Daoy (cell line): Measurements from ENCODE around the gene TSPYL1. TPM values are rescaled to one million over a fixed set of nuclear protein-coding genes. Genes with fewer than 3 reads are reported as not detected.

Experiments
- DNase-seq: peaks from one replicate; pipeline ENCODE4 v3.0.0-alpha.2; 2015; ENCODE audit warnings: low read depth
- total RNA-seq: library from RNA; depleted of rRNA; stranded (reverse); fragments of >200 nt; shearing (Covaris generic); gene quantifications from 2 replicates; pipeline ENCODE4 v1.2.3, GENCODE V29; 2014; rRNA removed

The TSPYL1 gene
- total RNA-seq, 1 experiment from 2014 or later = 41.2 TPM

DNA sequence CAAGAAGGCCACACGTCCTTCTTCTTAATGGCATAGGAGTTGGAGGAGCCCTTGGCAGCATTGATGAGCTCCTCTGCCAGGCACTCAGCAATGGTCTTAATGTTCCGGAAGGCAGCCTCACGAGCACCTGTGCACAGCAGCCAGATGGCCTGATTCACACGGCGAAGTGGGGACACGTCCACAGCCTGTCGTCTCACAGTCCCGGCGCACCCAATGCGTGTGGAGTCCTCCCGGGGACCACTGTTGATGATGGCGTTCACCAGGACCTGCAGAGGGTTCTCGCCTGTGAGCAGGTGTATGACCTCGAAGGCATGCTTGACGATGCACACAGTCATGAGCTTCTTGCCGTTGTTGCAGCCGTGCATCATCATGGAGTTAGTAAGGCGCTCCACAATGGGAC is 21.2 kb downstream of the TSPYL1 start:
- DNase-seq = no peak

DNA sequence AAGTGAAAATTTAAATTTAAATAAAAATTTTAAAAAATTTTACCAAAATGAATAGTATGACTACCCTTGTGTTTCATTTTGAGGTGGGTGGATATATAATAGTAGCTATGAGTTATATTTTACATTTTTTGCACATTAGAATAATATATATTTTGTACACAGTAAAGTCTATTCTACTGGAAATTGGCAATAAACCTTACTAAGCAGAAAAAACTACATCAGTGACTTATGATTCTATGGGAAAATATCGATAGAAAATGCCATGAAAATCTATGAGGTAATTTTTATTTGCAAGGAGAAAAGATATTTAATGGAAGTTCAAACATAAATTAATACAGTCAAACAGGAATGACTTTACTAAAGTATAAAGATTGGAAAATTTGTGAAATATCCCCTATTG is 23.0 kb downstream of the TSPYL1 start:
- no peak for DNase-seq

DNA sequence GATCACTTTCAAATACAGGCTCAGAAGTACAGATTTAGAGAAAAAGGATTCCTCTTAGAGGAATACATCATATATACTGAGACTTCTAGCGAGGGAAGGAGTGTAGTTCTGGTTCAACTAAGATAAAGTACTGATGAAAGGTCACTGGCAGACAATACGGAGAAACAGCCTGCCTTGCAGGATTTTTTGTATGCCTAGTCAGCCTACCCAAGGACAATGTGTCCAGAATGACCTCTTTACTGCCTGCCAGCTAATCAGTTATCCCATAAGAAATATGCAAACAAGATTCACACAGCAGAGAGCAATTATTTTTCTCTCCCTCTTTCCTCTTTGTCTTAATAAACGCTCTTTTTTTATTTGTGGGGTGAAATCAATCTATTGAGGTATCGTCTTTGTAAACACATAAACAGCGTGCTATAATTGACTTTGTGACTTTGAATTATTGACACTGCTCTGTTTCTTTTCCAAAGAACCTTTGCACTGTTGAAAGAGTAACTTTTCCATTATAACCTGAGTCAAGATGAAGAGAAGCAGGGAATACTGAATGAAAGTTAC is 24.4 kb downstream of the TSPYL1 start:
- DNase-seq = no peak

DNA sequence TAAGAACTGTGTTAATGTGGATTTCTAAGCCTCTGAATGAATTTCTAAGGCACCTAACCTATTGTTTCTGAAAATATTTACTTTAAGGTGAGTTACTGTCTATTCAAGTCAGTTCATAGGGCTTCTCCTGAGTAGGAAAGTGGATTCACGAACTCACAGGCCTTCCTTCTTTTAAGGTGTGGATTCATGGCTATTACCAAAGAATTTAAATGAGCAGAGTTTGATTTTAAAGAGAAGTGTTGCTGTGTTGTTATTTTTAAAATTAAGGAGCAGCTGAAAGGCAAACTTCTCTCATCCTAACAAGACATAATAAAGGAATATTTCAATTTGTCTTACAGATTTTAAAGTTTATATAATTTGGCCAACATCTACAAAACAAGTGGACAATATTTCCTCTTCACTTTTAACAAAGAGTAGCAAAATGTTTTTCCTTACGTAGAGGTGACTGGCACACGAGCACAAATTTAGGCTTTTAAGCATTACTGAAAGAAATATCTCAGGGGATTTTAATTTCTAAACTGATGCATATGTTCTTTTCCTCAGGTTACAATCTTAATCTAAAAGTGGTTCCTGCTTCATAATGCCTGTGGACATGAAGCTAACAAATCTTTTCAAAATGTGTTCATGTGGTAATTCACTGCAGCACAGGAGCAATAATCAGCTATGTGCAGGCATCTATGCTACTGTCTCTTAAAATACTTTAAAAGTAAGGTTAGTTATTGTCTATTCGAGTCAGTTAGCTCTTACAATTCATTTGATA is 25.3 kb downstream of the TSPYL1 start:
- no peak for DNase-seq

DNA sequence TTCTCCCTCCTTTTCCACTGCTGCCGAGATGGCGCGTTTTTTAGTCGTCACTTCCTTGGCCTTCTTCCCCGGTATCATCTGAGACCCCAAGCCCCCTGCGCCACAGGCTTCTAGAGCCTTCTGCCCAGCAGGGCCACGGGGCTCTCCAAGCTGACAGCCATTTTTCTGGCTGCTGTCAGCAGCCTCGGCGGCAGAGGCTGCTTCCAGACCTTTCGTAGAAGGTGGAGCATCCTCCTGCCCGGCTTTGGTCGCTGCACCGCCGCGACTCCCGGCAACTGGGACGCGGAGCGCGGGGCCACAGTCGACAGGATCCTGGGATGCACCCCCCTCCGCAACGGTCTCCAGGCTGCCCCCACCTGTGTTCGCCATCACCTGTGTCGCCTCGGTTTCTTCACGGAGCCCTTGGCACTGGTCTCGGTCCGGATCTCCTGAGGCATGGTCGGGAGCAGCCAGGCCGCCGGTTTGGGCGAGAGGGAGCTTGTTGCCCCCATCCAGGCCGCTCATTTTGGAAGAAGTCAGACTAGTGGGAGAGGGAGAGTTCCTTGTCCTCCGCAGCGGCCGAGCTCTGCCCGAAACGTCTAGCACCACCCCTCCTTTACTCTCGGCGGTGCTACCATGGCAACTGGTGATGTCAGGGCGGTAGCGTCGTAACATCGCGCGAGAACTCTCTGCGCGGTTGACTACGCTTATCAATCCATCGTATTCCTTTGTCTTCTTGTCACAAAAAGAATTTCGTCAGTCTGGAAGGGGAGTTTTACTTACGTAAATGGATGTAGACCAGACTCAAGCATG is 26.0 kb downstream of the TSPYL1 start, which contains the start of gene TSPYL4:
TSS of gene TSPYL4 (minus strand) at position 571 of the 792 bp plus-strand sequence. CDS start at position 504, 67 bp downstream.
- DNase-seq = peak; percentile 97

DNA sequence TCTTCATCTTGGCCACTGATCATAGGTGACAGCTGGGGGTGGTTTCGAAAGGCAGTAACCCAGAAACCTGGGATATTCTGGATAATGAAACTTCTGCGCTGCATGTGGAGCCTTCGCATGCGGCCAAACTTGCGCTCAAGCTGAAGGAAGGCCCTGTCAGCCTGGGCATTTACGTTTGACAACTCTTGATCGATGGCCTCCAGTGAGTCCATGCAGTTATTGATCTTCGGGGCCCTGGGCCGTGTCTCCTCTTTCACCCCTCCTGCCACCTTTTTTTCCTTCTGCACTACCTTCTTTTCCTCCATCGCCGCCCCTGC is 26.6 kb downstream of the TSPYL1 start:
- no peak for DNase-seq

DNA sequence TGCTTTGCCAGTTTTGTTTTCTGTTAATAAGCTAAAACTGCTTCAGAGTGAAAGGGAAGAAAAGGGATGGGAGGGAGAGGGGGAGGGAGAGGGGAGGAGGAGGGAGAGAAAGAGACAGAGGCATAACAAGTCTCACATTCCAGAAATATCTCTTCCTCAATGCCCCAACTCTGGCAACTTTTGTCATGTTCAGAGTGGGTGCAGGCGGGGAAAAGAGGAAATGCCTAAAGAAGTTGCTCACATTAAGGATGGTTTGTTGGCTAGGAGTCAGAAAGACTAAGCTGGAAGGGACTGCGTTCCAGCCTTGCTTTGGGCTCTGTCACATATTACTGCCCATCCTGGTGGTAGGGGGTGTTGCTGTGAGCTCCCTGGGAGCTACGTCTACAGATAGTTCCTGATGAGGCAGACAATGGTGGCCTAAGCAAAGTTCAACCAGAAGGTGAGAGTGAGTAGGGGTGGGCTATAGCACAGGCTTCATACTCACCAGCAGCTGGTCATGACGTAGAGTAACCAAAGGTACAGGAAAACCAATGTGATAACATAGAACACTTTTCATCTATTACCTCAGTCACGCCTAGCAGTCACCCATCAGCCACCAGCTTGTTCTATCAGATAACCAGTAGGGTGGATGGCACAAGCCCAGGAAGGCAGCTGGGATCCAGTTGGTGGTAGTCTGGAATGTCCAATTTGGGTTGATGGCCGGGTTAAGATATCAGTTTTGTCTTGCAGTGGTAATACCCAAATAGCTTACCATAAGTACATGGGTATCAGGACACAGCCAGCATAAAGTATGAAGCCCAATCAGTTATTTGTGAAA is 28.0 kb downstream of the TSPYL1 start:
- no peak for DNase-seq

DNA sequence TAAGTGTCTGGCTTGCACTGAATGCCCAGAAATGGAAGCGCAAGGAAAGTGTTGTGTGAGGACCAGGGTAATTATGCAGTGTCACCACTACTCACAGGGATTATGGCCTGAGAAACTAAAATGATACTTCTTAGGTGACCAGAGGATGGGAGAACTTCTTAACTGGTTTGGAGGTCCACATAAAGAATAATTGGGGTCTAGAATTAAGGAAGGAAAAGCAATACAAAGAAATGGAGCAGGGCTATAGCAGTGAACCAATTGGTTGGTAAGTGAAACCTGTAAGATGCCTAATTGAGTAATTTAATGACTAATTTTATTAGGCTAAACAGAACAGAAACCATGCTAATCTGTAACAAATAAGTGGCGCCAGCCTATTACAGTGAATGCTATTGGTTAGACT is 31.2 kb downstream of the TSPYL1 start:
- no peak for DNase-seq

DNA sequence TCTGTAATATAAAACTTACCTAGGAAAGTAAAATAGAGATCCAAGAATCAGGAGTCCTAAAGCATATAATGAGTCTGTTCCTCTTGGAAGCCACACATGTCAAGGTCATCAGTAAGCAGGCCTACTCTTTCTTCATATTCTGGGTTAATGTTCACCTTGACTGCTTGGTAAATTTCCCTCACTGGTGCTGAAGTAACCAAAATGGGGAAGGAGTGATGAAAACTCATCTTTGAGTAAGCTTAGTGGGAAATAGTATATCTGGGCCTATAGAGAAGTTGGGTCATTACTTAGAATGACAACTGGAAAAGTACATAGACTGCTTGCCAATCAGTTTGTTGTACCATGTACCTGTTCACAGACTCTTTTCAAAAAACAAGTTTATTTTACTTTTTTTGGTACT is 32.4 kb downstream of the TSPYL1 start:
- no peak for DNase-seq

DNA sequence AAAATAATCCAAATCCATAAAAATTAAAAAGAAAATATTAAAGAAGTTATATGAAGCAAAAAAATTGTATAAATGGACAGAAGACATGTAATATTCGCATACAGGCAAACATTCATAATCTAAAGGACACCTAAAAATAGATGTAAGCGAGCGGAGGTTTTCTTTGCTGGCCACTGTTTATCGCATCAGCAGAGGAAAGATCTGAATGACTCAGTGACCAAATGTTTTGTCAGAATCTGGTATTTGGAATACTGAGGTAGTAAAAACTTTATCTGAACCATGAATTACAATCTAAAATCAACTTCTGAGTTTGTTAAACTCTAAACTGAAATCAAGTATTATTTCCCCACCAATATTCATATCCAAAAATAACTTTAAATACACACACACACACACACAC is 33.6 kb downstream of the TSPYL1 start:
- DNase-seq = no peak

DNA sequence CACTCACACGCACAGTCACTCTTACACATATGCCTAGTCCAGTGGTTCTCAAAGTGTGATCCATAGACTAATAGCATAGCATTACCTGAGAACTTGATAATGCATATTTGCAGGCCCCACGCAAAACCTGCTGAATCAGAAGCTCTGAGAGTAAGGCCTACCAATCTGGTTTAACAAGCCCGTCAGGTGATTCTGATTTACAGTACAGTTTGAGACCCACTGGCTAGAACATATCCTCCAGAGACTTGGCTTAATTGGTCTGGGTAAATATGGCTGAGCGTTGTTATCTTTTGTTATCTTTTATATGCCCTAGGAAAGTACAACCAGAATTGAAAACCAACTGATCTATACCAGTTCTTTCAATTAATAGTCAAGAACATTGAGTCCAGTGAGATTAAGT is 35.4 kb downstream of the TSPYL1 start:
- DNase-seq = no peak

DNA sequence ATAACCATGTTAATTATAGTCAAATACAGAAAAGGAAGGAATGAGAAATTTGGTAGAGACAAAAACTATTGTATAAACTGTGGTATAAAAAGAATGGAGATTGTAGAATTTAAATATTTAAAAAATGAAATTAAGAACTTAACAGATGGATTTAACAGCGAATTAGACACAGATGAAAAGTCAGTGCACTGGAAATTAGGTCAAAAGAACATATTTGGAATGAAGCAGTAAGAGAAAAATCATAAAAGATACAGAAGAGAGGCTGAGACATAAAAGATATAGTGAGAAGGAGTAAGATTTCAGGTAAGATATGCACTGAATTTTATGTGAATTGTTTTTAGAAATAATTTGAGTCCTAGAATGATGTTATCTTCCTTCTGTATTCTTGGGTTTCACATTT is 39.9 kb downstream of the TSPYL1 start:
- DNase-seq = no peak

DNA sequence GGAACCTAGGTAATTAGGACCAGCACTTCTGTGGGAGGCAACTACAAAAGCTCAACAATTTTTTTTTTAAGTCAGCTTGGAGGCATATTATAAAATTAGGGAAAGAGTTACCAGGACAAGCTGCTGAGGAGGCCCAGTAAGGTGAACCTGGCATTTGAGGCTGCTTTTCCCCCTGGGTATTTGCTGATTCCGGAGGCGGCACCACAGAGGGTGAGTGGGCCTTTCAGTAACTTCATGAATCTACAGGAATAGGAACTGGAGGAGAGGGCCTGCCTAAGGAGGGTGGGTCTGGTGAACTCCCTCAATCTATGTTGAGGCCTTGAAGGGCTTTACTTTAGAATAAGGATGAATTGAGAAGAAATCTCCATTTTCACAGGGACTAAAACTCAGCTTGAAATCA is 40.5 kb downstream of the TSPYL1 start:
- DNase-seq = no peak

DNA sequence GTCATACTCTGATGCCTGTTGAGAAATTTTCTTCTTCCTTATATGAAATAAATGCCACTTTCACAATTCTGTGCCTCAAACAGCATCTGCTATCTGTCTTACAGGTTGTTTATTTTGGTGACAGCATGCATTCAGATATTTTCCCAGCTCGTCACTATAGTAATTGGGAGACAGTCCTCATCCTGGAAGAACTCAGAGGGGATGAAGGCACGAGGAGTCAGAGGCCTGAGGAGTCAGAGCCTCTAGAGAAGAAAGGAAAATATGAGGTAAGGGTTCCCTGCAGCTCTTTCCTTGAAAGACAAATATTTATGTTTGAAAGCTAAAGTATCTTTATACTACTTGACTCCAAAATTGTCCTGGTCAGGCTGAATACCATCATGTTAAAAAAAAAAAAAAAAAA is 41.6 kb downstream of the TSPYL1 start:
- DNase-seq = no peak

DNA sequence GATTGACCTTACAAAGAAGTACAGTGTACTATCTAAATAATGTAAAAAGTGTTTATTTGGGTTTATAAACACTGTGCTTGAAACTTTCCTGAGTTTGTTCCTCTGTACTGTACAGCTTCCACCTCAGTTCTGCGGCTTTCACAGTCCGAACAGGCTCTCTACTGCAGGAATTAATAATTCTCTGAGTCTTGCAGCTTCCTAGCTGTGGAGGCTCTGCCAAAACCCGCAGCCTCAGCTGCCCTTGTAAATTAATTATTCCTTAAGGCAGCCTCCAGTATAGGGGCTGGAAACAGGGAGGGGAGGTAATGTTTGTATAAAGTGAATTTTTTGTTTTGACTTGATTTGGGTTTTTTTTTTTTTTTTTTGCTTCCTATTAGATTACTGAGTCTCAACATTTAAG is 45.0 kb downstream of the TSPYL1 start:
- no peak for DNase-seq

DNA sequence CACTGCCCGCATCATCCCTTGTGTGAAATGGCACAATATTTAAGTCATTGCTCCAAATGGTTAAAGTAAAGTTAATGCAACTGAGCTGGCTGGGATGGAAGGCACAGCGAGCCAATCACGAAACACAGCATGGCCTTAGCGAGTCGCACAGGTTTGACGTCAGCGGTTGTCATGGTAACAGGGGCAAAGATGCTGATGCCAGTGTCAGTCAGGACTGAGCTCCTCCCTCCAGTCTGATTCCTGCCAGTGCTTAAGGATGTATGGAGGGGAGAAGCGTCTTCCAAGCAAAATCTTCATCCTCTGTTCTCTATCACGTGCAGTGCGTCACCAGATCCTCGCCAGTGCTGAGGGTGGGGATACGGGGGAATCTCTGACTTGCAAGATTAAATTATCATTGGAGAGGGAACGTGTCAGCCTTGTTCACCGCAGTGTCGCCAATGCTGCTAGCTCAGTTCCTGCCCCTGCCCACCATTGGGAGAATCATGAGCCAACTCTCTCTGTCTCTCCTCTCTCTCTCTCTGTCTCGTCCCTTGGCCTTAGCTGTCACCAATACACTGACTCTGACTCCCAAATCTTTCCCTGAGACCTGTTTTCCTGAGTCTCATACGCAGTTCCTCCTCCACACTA is 50.3 kb downstream of the TSPYL1 start:
- DNase-seq = peak; percentile 95

Other genes with a start within 250 kb of the TSPYL1 start
- gene FRK, start 219.0 kb downstream of the TSPYL1 start, total RNA-seq = 0.21 and 0.57 TPM in 2 replicates
- gene NT5DC1, start 179.1 kb downstream of the TSPYL1 start, total RNA-seq = 5.1 and 18.3 TPM in 2 replicates
- gene COL10A1, start 153.8 kb downstream of the TSPYL1 start, total RNA-seq = 0.17 TPM in 1 of 2 replicates, not detected in the other
- 7.6 and 11.7 TPM in 2 replicates for gene TSPYL4, start 25.9 kb downstream of the TSPYL1 start, total RNA-seq
- gene DSE, start 91.0 kb upstream of the TSPYL1 start, total RNA-seq = 29.5 and 42.6 TPM in 2 replicates
- gene CALHM6, start 181.4 kb upstream of the TSPYL1 start, total RNA-seq = 6.0 and 11.7 TPM in 2 replicates
- gene CALHM5, start 231.7 kb upstream of the TSPYL1 start, total RNA-seq = 2.7 and 3.2 TPM in 2 replicates